Caco-2 (cell line): Measurements from ENCODE around the gene NBAS. TPM values are rescaled to one million over a fixed set of nuclear protein-coding genes. Genes with fewer than 3 reads are reported as not detected.

ENCODE experiments used
- BruUV-seq: library from RNA; stranded (reverse); fragments of 400-500 nt; replicated peaks from 2 replicates; lab custom pipeline; 2021; lab: Mats Ljungman, UMichigan
- CTCF ChIA-PET: fragments of 300-600 bp; sonication (Branson Sonifier 250); formaldehyde crosslinking; loops from one replicate; lab custom pipeline; 2022; ENCODE audit warnings: antibody characterized with exemption; lab: Charles Lee
- POLR2A ChIA-PET: fragments of 300-600 bp; sonication (Branson Sonifier 250); formaldehyde crosslinking; loops from one replicate; lab custom pipeline; 2022; ENCODE audit warnings: antibody characterized with exemption; lab: Charles Lee
- DNase-seq, 2 experiments: peaks; one replicate each; pipeline versions ENCODE4 v3.0.0 to v3.0.0-alpha.2; 2020 to 2022
- H3K27me3 ChIP-seq: replicated peaks from 2 replicates; pipeline ENCODE4 v1.6.0; 2011; ENCODE audit warnings: low read length; ENCODE audit not compliant: control insufficient read depth, insufficient read depth
- H3K36me3 ChIP-seq: 2 replicates; pipeline ENCODE4 v1.5.1; 2011; ENCODE audit warnings: low read length; ENCODE audit not compliant: control insufficient read depth, insufficient read depth
- H3K4me1 ChIP-seq: fragments of 250-450 bp; sonication (Bioruptor Pico); 2 replicates; pipeline ENCODE4 v1.5.1; 2020; ENCODE audit warnings: mild to moderate bottlenecking
- H3K4me3 ChIP-seq: 2 replicates; pipeline ENCODE4 v1.5.1; 2011; ENCODE audit warnings: low read depth, mild to moderate bottlenecking, control low read depth, low read length
- H3K9me3 ChIP-seq: fragments of 250-450 bp; sonication (Bioruptor Pico); 2 replicates; pipeline ENCODE4 v1.5.1; 2020; ENCODE audit warnings: mild to moderate bottlenecking, moderate library complexity
- H3K27ac Mint-ChIP-seq: one replicate; pipeline ENCODE4 v1.8.0; 2022; ENCODE audit warnings: mixed read lengths; ENCODE audit not compliant: unreplicated experiment
- H3K27me3 Mint-ChIP-seq: one replicate; pipeline ENCODE4 v1.8.0; 2022; ENCODE audit warnings: mixed read lengths; ENCODE audit not compliant: insufficient read depth, unreplicated experiment
- H3K36me3 Mint-ChIP-seq: one replicate; pipeline ENCODE4 v1.8.0; 2022; ENCODE audit warnings: mild to moderate bottlenecking, mixed read lengths; ENCODE audit not compliant: insufficient read depth, unreplicated experiment
- H3K4me1 Mint-ChIP-seq: one replicate; pipeline ENCODE4 v1.8.0; 2022; ENCODE audit warnings: low read depth, mixed read lengths; ENCODE audit not compliant: unreplicated experiment
- H3K4me3 Mint-ChIP-seq: one replicate; pipeline ENCODE4 v1.8.0; 2022; ENCODE audit warnings: mild to moderate bottlenecking, moderate library complexity, mixed read lengths; ENCODE audit not compliant: unreplicated experiment
- H3K9me3 Mint-ChIP-seq: one replicate; pipeline ENCODE4 v1.8.0; 2022; ENCODE audit warnings: mixed read lengths; ENCODE audit not compliant: unreplicated experiment
- intact Hi-C: fragments of 100-400 bp; cut with micrococcal nuclease; formaldehyde crosslinking; loops from one replicate; pipeline ENCODE4 v1.10.0; 2022; ENCODE audit not compliant: unreplicated experiment
- total RNA-seq: library from RNA; stranded (reverse); gene quantifications from 2 replicates; pipeline ENCODE4 v1.2.3, GENCODE V29; 2022
- TF ChIP-seq, protein P1 (sequence below), 2 experiments: fragments of 200-600 bp in 1 of 2; IDR thresholded peaks; 1 replicate in 1 of 2; 2 replicates in 1 of 2; pipeline versions ENCODE4 v1.5.1 to v1.8.0; 2011 to 2022; ENCODE audit warnings: antibody characterized with exemption in 1 of 2, control low read depth in 1 of 2, inconsistent platforms in 1 of 2, low read depth in 1 of 2, low read length in 1 of 2, mild to moderate bottlenecking in 1 of 2, moderate library complexity in 1 of 2; ENCODE audit not compliant: insufficient read depth in 1 of 2, severe bottlenecking in 1 of 2, unreplicated experiment in 1 of 2

NBAS gene
- total RNA-seq, 1 experiment from 2014 or later = 31.1 TPM

DNA sequence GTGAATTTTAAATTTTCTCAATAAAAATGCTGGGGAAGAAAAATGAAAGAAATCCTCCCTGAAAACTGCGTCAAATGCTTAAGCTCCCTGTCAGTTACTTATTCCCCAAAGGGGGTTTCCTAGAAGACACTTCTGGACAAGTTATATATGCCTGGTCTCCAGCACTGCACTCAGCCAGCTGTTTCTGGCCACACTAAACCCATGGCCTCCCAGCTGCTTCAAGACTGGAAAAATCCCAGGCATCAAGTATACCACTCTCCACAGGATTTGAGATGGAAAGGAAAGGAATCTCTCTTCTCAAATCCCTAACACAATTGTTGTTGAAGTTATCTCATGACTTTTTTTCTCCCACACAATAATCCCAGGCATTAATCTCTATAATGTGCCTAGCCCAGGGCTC is 245.7 kb downstream of the NBAS start:
- H3K27me3 ChIP-seq = no peaks in the 10 kb centered on the region
- CTCF ChIA-PET = no interaction called here
- no TSS peak for BruUV-seq

DNA sequence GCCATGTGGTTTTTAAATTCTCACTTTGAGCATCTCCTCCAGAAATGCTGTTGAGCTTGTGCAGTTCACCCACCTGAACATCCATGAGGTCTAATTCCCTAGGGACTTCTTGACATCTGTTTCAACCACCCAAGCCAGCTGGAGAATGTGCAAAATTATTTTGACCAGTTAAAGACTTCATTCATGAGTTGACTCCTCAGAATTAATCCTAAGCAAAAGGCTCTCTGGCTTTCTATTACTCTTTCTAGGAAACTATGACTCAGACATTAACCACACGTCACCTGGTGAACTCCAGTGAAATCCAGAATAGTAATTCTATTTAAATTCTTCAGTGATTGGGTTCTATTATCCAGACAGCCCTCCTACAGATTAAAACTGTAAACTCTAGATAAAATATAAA is 247.5 kb downstream of the NBAS start:
- Histone ChIP-seq H3K9me3 (no peaks in the 10 kb centered on the region), H3K27me3 (no peaks in the 10 kb centered on the region), H3K36me3 (no peaks in the 10 kb centered on the region), H3K4me1 (no peaks in the 10 kb centered on the region), H3K4me3 (no peak overlapping the region)
- POLR2A ChIA-PET = no interaction called here
- peaks cover 10% of the 10 kb centered on the region for H3K9me3 Mint-ChIP-seq
- no peaks in the 10 kb centered on the region for H3K27me3 Mint-ChIP-seq
- no peaks in the 10 kb centered on the region for H3K4me1 Mint-ChIP-seq
- H3K27ac Mint-ChIP-seq = no peak overlapping the region
- TF ChIP-seq, protein P1, sequence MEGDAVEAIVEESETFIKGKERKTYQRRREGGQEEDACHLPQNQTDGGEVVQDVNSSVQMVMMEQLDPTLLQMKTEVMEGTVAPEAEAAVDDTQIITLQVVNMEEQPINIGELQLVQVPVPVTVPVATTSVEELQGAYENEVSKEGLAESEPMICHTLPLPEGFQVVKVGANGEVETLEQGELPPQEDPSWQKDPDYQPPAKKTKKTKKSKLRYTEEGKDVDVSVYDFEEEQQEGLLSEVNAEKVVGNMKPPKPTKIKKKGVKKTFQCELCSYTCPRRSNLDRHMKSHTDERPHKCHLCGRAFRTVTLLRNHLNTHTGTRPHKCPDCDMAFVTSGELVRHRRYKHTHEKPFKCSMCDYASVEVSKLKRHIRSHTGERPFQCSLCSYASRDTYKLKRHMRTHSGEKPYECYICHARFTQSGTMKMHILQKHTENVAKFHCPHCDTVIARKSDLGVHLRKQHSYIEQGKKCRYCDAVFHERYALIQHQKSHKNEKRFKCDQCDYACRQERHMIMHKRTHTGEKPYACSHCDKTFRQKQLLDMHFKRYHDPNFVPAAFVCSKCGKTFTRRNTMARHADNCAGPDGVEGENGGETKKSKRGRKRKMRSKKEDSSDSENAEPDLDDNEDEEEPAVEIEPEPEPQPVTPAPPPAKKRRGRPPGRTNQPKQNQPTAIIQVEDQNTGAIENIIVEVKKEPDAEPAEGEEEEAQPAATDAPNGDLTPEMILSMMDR (IDR thresholded peaks at IDR 0.05; ENCODE audit: insufficient read depth in 1 of 2, low read depth in 1 of 2, low read length in 1 of 2, severe bottlenecking in 1 of 2, unreplicated experiment in 1 of 2) = no peak
- no TSS peak for BruUV-seq
- H3K36me3 Mint-ChIP-seq = no peaks in the 10 kb centered on the region
- no peak overlapping the region for H3K4me3 Mint-ChIP-seq
- CTCF ChIA-PET = no interaction called here
- DNase-seq = no peak
- intact Hi-C loops = no loop called here

More for the DNA sequence above, 245.7 kb downstream of the NBAS start:
- Mint-ChIP-seq H3K4me1 (no peaks in the 10 kb centered on the region), H3K4me3 (no peak overlapping the region), H3K27me3 (no peaks in the 10 kb centered on the region), H3K27ac (no peak overlapping the region), H3K9me3 (peaks cover 21% of the 10 kb centered on the region), H3K36me3 (no peaks in the 10 kb centered on the region)
- intact Hi-C loops = no loop called here
- Histone ChIP-seq H3K4me1 (no peaks in the 10 kb centered on the region), H3K36me3 (no peaks in the 10 kb centered on the region), H3K4me3 (no peak overlapping the region), H3K9me3 (no peaks in the 10 kb centered on the region)
- TF ChIP-seq, protein P1 (IDR thresholded peaks at IDR 0.05; ENCODE audit: insufficient read depth in 1 of 2, low read depth in 1 of 2, low read length in 1 of 2, severe bottlenecking in 1 of 2, unreplicated experiment in 1 of 2) = no peak
- DNase-seq = no peak
- POLR2A ChIA-PET = no interaction called here

DNA sequence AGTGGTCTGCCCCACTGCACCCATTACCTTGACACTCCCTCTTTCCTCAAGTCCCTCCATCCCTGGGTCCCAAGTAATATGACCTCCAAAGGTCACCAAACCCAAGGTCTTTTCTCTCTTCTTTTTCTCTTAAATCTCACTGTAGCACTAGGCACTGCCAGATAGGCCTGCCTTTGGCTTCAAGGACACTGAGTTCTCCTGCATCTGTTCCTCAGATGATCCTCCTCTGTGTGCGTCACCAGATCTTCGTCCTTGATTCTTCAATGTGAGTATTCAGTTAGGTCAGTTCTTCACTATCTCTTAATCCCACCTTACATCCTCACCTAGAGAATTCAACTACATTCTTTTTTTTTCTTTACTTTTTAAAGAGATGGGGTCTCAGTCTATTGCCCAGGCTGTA is 249.2 kb downstream of the NBAS start:
- no peak overlapping the region for H3K27ac Mint-ChIP-seq
- intact Hi-C loops = no loop called here
- ChIA-PET POLR2A (no interaction called here), CTCF (no interaction called here)
- DNase-seq = no peak
- no peaks in the 10 kb centered on the region for H3K4me1 ChIP-seq
- H3K9me3 Mint-ChIP-seq = no peaks in the 10 kb centered on the region
- no peaks in the 10 kb centered on the region for H3K36me3 ChIP-seq
- no peaks in the 10 kb centered on the region for H3K4me1 Mint-ChIP-seq
- no TSS peak for BruUV-seq
- H3K27me3 Mint-ChIP-seq = no peaks in the 10 kb centered on the region
- no peaks in the 10 kb centered on the region for H3K27me3 ChIP-seq
- no peak overlapping the region for H3K4me3 ChIP-seq
- H3K4me3 Mint-ChIP-seq = no peak overlapping the region
- TF ChIP-seq, protein P1 (IDR thresholded peaks at IDR 0.05; ENCODE audit: insufficient read depth in 1 of 2, low read depth in 1 of 2, low read length in 1 of 2, severe bottlenecking in 1 of 2, unreplicated experiment in 1 of 2) = no peak
- H3K9me3 ChIP-seq = no peaks in the 10 kb centered on the region
- H3K36me3 Mint-ChIP-seq = no peaks in the 10 kb centered on the region
